Spleen (tissue), 11 donors: ENCODE results near the gene PHB1. TPM values are rescaled to one million over a fixed set of nuclear protein-coding genes. Genes with fewer than 3 reads are reported as not detected.

Source experiments
- DNase-seq: peaks from one replicate; pipeline ENCODE4 v3.0.0-alpha.2; 2020
- H3K27ac ChIP-seq, 8 donors: fragments of 200-600 bp; sonication (generic) in 7 of 8; 1 replicate in 4 of 8; 2 replicates in 4 of 8; pipeline versions ENCODE4 v1.5.0 to v1.8.0; 2016 to 2021; ENCODE audit warnings: inconsistent platforms in 4 of 8, mild to moderate bottlenecking in 4 of 8, moderate library complexity in 1 of 8
- H3K27me3 ChIP-seq, 7 donors: fragments of 200-600 bp; sonication (generic) in 6 of 7; replicated peaks in 1 of 7; 1 replicate in 4 of 7; 2 replicates in 3 of 7; pipeline versions ENCODE4 v1.5.0 to v1.8.0; 2016 to 2021; ENCODE audit warnings: inconsistent platforms in 3 of 7, mild to moderate bottlenecking in 1 of 7
- H3K36me3 ChIP-seq, 6 donors: fragments of 200-600 bp; sonication (generic) in 5 of 6; 1 replicate in 4 of 6; 2 replicates in 2 of 6; pipeline versions ENCODE4 v1.5.0 to v1.8.0; 2016 to 2021; ENCODE audit warnings: inconsistent platforms in 2 of 6
- H3K4me1 ChIP-seq, 6 donors: fragments of 200-600 bp; sonication (generic) in 5 of 6; 1 replicate in 3 of 6; 2 replicates in 3 of 6; pipeline versions ENCODE4 v1.5.0 to v1.8.0; 2016 to 2021; ENCODE audit warnings: inconsistent platforms in 3 of 6
- H3K4me3 ChIP-seq, 8 donors: fragments of 200-600 bp; sonication (generic) in 7 of 8; 1 replicate in 4 of 8; 2 replicates in 4 of 8; pipeline versions ENCODE4 v1.5.0 to v1.8.0; 2016 to 2021; ENCODE audit warnings: inconsistent platforms in 4 of 8, mild to moderate bottlenecking in 4 of 8, moderate library complexity in 2 of 8
- H3K9me3 ChIP-seq, 8 donors: fragments of 200-600 bp; sonication (generic) in 7 of 8; 1 replicate in 4 of 8; 2 replicates in 4 of 8; pipeline versions ENCODE4 v1.5.0 to v1.8.0; 2016 to 2021; ENCODE audit warnings: inconsistent platforms in 4 of 8
- CTCF ChIP-seq, 11 experiments: fragments of 200-600 bp in 7 of 11; fragments of 450-650 bp in 4 of 11; sonication (generic) in 4 of 11; IDR thresholded peaks in 8 of 11; conservative IDR thresholded peaks in 3 of 11; 1 replicate in 7 of 11; 2 replicates in 4 of 11; pipeline versions ENCODE4 v1.4.0 to v1.8.0; 2016 to 2021; ENCODE audit warnings: antibody characterized with exemption in 11 of 11, inconsistent platforms in 4 of 11, mild to moderate bottlenecking in 1 of 11
- POLR2A ChIP-seq, 3 donors: fragments of 450-650 bp; IDR thresholded peaks; one replicate each; pipeline ENCODE4 v1.5.1; 2017; ENCODE audit warnings: antibody characterized with exemption in 3 of 3, mild to moderate bottlenecking in 1 of 3
- POLR2AphosphoS5 ChIP-seq, 3 donors: sonication (generic); formaldehyde crosslinking; IDR thresholded peaks; one replicate each; pipeline ENCODE4 v1.5.1; 2017; ENCODE audit warnings: antibody characterized with exemption in 3 of 3
- WGBS, 5 donors: extraction: QIAGEN DNeasy Blood & Tissue Kit in 3 of 5; methylation state at CpG; one replicate each; pipeline versions ENCODE4 v1.1.5 to v1.1.7; 2013 to 2018; 5-methylcytosine and 5-hydroxymethylcytosine counted together
- intact Hi-C: fragments of 100-400 bp; cut with DNase I; formaldehyde crosslinking; loops from one replicate; pipeline ENCODE4 v1.15.0; 2023; ENCODE audit warnings: low total_unique reads
- polyA plus RNA-seq, 3 donors: library from polyadenylated mRNA; stranded (reverse); fragments of 200-250 nt; gene quantifications; one replicate each; pipeline ENCODE4 v1.2.1, GENCODE V29; 2013
- total RNA-seq, 7 donors: library from RNA; depleted of rRNA in 3 of 7; stranded (reverse); fragments of >200 nt in 3 of 7; fragmentation: NEBNext Ultra II Directional in 4 of 7; extraction: Animal tissue kit (Norgen Biotek cat#: 25700) in 4 of 7; gene quantifications; one replicate each; pipeline versions ENCODE4 v1.1.0 to v1.2.1, GENCODE V29; 2016 to 2021
- donor health status: healthy with polysubstance abuse.
- donor health status: DM: no; HTN: no; CAD: no; lungs with moderate emphysema.
- donor health status: DM: no; HTN: no; CAD: no.
- donor health status: Bipolar disorder and iron deficiency.
- donor health status: healthy.
- donor health status: DM: no; HTN: no; CAD: no.
- donor health status: DM: yes; HTN: yes; CAD: no.

Gene PHB1
- total and polyA plus RNA-seq, 10 donors, result 49.4 to 109 (median 71.4) TPM

GRCh38 chr17:49460401-49460800, 45.7 kb upstream of the PHB1 start:
- Histone ChIP-seq H3K4me3 (no peak overlapping the region), H3K4me1 (peaks cover 0 to 3% (median 0%) of the 10 kb centered on the region in 6 donors), H3K9me3 (peaks cover 0 to 13% (median 10%) of the 10 kb centered on the region in 8 donors), H3K27me3 (peaks cover 0 to 76% (median 0%) of the 10 kb centered on the region in 7 donors), H3K36me3 (no peaks in the 10 kb centered on the region), H3K27ac (no peak overlapping the region)
- intact Hi-C loops, result no loop called here
- TF ChIP-seq POLR2AphosphoS5 (IDR thresholded peaks at IDR 0.05) (no peak), CTCF (IDR thresholded peaks at IDR 0.05 in 8 of 11, conservative IDR thresholded peaks at IDR 0.05 in 3 of 11) (no peak), POLR2A (IDR thresholded peaks at IDR 0.05) (no peak)
- no peak for DNase-seq
- 79 to 89% (median 85%) methylated on average over 5 to 7 of the region's 7 CpGs for WGBS, 5 donors

- no peak for TF ChIP-seq CTCF (IDR thresholded peaks at IDR 0.05 in 8 of 11, conservative IDR thresholded peaks at IDR 0.05 in 3 of 11)
- no peak for TF ChIP-seq POLR2A (IDR thresholded peaks at IDR 0.05)
- TF ChIP-seq POLR2AphosphoS5 (IDR thresholded peaks at IDR 0.05), result no peak
- no peak for DNase-seq
- H3K9me3 ChIP-seq, result peaks cover 0 to 12% (median 10%) of the 10 kb centered on the region in 8 donors
- no peak overlapping the region for H3K4me3 ChIP-seq
- WGBS, 5 donors, result 56 to 74% (median 65%) methylated on average over 7 of the region's 7 CpGs
- H3K4me1 ChIP-seq, result peaks cover 0 to 3% (median 0%) of the 10 kb centered on the region in 6 donors
- no peak overlapping the region for H3K27ac ChIP-seq
- H3K36me3 ChIP-seq, result no peaks in the 10 kb centered on the region
- H3K27me3 ChIP-seq, result peaks cover 0 to 74% (median 0%) of the 10 kb centered on the region in 7 donors
- intact Hi-C loops, result no loop called here
Observed at GRCh38 chr17:49459401-49459984, 44.8 kb upstream of the PHB1 start.

- Histone ChIP-seq H3K27ac (no peak overlapping the region), H3K4me1 (peaks cover 0 to 9% (median 0%) of the 10 kb centered on the region in 6 donors), H3K4me3 (no peak overlapping the region), H3K9me3 (no peaks in the 10 kb centered on the region), H3K36me3 (no peaks in the 10 kb centered on the region), H3K27me3 (peaks cover 0 to 64% (median 0%) of the 10 kb centered on the region in 7 donors)
- no peak for TF ChIP-seq POLR2AphosphoS5 (IDR thresholded peaks at IDR 0.05)
- no peak for TF ChIP-seq CTCF (IDR thresholded peaks at IDR 0.05 in 8 of 11, conservative IDR thresholded peaks at IDR 0.05 in 3 of 11)
- TF ChIP-seq POLR2A (IDR thresholded peaks at IDR 0.05), result no peak
- no peak for DNase-seq
- intact Hi-C loops, result no loop called here
- WGBS, 5 donors, result 67 to 79% (median 76%) methylated on average over 15 of the region's 15 CpGs
Observed at GRCh38 chr17:49457564-49458535, 43.2 kb upstream of the PHB1 start.
